HG03196 (cell line): ENCODE measurements around the gene KCNS3.
A peak's percentile ranks its signal among the peaks of the same experiment; 100 is the strongest.

Experiments used
- ATAC-seq: cut with Tn5 transposase; IDR thresholded peaks from one replicate; pipeline ENCODE4 v1.9.1; 2021; ENCODE audit not compliant: unreplicated experiment

KCNS3 gene, protein sequence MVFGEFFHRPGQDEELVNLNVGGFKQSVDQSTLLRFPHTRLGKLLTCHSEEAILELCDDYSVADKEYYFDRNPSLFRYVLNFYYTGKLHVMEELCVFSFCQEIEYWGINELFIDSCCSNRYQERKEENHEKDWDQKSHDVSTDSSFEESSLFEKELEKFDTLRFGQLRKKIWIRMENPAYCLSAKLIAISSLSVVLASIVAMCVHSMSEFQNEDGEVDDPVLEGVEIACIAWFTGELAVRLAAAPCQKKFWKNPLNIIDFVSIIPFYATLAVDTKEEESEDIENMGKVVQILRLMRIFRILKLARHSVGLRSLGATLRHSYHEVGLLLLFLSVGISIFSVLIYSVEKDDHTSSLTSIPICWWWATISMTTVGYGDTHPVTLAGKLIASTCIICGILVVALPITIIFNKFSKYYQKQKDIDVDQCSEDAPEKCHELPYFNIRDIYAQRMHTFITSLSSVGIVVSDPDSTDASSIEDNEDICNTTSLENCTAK

DNA sequence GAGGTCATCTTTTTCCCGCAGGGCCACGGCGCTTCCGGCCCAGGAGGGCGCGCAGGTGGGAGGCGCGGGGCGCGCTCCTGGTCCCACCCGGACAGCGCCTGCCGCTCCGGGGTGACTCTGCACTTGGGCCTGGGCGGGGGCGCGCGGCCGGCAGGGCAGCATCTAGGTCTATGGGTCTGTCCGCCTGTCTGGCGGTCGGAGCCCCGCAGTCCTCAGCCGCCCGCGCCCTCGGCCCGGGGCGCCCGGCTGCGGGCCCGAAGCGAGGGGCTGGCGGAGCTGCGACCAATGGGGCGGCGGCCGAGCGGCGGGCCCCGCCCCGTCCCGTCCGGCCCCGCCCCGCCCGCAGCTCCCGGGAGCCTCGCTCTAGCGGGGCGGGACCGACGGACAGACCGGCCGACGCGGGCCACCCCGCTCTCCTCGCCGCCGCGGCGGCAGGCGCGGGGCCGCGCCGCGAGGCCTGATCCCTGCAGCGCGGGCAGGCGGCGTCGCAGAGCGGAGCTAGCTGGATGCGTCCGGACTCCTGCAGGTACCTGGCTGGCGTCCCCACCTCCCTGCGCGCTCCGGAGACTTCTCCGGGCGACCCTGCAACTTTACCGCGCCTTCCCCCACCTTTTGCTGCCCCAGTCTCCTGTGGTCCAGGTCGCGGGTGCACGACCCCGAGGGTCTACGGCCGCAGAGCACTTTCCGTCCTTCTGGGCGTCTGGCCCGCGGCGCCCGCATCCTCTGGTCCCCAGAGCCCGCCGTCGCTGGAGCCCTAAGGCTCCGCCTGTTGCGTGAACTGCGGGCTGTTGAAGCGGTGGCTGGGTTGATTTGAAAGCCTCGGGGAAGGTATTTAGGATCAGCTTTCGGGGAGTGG, at the start of gene KCNS3:
TSS of gene KCNS3 (plus strand) at position 387 of the 856 bp plus-strand sequence. CDS start 52,342 bp downstream, outside the sequence.
- ATAC-seq, result peak; percentile 76

DNA sequence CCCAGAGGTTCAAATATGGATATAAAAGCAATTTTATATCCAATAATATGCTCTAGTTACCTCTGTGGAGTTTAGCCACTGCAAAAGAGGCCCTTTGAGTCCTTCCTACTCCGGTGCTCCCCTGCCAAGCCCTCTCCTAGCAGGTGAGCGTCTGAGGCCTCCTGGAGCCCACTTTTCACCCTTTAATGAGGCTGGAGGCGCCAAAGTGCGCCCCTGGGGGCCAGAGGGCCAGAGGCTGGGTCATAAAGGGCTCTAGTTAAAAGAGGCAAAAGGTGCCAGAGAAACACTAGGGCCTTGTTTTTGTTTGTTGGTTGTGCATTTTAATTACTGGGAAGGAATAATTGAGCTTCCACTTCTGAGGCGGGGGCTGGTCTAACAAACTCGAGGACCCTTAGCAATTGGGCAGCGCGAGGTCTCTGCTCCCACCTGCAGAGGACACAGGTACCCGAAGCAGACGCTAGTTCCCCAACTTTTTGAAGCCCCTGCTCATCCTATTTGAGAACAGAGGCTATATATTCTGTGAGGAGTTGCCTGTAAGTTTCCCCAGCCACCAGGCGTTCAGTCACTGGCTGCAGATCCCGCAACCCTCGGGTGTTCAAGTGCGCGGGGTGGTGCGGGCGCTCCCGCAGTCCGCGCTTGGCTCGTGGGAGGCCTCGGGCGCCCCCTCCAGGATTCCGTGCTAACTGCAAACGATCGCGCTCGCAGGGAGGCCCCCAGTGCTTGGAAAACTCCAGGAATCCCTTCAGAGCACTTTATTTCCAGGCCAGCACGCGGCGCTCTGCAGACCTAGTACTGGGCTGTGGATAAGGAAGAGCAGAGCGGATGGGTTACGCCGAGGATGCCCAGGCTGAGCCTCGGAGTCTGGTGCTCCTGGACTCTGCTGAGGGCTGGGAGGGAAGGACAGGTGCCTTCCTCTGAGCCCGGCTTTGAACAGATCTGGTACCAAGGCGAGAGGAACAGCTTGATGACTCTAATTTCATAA, 48.1 kb upstream of the KCNS3 start:
- ATAC-seq, result peak; percentile 79

DNA sequence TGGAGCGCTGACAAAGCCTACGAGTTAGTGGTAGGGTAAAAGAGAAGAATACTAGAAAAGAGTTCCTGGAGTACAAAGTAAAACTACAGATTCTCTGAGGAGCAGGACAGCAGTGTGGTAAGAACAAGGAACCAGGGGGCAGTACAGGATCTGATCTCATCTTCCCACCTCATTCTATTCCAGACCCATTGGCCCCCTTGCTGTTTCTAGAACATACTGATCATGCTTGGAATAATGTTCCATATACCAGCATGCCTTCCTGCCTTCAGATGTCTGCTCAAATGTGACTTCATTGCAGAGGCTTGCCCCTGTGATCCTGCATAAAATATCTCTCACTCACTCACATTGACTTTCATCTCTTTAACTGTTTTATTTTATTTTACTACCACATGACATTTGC, 43.0 kb upstream of the KCNS3 start:
- no peak for ATAC-seq

DNA sequence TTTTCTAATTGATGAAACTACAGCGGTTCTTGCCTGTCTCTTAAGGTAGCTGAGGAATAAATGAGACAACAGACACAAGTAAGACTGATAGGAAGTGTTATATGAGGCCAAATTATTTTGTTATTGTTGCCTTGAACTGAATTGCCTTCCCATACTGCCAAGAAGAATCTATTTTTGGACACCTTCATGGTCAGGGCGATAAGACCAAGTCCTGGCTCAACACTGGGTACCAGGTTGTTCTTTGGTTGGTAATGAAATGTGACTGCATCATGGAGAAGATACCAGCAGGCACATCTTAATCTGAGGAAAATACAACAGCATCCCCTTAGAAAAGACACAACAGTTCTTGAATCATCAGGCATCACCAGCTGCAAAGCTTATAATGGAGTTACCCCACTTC, 38.5 kb upstream of the KCNS3 start:
- no peak for ATAC-seq

DNA sequence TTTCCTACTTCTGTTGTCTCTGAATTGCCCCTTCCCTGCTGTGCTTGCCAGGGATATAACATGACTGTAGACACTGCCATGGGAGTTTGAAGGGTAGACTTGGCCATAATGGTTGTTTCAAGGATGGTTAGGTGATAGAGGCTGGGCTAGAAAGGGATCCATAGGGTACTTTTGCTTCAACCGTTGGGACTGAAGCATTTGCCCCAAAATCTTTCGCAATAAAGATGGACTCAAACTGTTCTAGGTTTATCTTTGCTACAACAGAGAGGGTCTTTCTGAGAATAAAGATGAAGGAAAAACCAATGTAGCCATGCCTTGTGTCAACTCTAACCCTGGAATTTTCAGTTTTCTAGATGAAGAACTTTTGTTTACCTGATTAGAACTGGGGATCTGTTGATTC, 35.0 kb upstream of the KCNS3 start:
- no peak for ATAC-seq

DNA sequence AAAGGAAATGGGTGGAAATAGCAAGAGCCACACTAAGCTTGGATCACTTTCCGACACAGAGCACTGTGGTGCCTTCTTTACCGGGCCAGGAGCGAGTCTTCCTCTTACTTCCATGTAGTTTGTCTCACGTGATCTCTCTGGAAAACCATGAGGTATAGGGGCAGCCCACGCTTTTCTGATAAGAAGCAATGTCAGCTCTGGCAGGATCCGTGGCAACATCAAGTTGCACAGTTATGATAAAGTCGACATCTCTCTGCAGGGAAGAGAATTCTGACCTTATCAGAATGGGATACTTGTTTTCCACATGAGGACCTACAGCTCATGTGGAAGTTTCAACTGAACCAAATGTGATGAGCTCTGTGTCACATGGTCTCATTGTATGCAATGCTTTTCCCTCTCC, 32.7 kb upstream of the KCNS3 start:
- ATAC-seq, result no peak

DNA sequence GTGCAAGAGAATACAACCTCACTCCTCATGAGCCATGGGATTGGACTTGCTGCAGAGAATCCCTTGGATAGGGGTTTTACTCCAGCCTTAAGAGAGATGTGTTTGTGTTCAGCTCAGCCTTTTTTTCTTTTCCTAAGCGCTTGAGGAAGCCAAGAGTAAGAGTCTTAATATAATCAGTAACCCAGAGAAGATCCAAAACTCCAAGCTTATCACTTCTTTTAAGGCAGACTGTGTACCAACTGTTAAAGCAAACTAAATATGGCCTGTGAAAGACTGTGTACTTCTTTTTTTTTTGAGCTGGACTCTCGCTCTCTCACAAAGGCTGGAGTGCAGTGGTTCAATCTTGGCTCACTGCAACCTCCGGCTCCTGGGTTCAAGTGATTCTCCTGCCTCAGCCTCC, 31.8 kb upstream of the KCNS3 start:
- no peak for ATAC-seq

DNA sequence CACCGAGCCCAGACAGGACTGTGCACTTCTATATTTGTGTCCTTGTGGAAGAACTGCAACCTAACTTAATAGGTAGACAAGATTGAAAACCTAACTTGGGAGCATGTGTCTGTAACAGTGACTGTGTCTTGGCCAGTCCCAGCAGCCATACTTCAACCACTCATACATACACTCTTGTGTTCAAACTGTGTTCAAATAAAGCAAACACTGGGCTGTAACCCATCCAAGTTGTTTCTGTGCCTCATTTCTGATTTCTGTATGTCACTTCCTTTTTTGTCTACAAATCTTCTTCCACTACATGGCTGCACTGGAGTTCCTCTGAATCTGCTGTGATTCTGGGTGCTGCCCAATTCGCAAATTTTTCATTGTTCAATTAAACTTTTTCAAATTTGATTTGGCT, 31.2 kb upstream of the KCNS3 start:
- ATAC-seq, result no peak

DNA sequence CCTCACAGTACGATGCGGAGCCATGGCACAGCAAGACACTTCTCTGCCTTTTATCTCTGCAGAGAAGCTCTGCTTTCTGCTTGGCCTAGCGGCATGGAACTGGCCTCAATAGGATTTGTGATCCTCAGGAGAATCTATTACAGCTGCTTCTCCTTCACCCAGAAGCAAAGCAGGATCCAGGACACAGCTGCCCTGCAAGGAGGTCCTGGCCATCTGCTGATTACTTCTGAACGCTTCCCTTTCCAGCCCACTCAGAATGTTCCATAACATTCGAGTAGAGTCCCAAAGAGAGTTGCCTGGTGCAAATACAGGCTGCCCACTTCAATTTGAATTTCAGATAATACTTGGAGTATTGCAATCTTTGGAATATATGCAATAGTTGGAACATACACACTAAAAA, 29.2 kb upstream of the KCNS3 start:
- no peak for ATAC-seq

DNA sequence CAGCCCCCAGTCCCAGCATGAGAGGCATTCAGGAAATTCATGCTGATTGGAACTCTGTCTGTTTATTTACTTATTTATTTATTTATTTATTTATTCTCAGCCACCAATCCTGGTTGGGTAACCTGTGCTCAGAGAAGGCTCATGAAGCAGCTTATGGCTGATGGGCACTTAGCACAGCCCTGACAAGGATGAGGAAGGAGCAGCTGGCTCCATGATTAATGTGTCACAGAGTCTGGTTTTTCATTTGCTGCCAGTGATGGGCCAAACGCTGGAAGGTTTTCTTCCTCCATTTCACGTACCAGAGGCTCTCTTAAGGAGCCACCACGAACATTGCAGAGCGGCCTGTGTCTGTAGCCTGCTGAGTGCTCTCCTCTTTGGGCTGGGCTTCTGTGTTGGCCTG, 28.3 kb upstream of the KCNS3 start:
- ATAC-seq, result no peak

DNA sequence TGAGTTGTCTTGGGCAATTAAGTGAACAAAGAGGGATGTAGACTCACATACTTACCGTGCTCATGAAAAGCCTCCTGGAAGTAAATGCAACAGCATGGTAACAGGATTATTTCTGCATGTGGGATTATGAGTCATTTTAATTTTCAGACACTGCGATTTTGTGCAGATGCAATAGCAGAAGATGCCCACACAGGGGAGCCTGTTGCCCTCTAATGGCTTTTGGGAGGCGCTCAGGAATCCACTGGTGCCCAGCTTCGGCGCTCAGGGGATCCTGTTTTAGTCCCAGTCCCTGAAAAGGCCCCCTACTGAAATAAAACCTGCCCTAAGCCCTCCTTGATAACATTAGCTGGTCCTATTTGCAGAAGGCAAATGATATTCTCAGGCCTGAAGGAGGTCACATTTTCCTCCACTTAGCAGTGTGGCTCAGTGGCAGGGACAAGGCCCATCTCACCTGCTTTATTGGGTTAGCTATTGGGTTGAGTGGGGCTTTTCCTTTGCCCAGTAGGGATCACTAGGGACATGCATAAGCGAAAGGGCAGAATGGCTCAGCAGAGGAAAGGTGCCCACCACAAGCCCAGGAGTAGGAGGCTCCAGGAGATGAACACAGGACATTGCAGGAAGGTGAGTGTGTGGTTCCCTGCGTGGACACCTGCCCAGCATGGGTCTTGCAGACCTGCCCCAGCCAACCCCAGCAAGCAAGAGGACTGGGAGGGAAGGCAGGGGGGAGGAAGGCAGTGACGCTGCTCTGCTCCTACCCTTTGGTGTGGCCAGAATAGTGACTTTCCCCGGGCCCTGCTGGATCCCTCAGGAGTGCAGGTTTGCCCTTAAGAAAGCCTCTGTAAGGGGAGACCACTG, 26.5 kb upstream of the KCNS3 start:
- ATAC-seq, result peak; percentile 82

DNA sequence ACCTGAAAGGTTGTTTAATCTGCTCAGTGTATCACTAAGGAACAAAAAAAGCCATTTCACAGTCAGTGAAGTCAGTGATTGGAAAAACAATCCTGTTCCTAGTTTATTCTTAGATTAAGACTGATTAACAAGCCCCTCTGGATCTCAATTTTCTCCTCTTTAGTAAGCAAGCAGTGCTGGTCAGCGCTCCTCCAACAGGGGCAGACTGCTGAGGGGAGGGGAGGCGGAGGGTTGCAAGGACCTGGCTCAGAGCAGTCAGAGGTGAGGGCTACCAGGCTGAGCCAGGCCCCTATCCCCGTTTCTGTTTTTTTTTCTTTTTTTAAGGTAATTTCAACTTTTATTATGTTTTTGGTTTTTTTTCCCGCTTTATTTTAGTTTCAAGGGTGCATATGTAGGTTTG, 24.7 kb upstream of the KCNS3 start:
- no peak for ATAC-seq

DNA sequence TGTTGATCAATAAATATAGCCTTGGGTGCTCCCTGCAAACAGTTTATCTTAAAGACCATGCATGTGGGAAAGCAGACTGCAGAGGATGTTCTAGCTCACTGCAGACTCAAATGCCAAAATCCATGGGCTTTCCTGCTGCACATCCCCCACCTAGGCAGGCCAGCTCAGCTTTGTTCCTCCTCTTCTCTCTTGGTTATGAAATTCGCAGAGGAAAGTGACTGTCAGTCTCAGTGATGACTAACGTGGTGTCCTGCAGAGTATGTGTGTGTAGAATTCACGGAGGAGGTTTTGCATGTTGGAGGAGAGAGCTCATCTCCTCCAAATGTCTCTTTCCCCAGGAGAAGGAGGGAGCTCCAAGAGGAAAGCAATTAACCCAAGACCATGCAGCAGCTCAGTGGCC, 21.4 kb upstream of the KCNS3 start:
- ATAC-seq, result no peak

DNA sequence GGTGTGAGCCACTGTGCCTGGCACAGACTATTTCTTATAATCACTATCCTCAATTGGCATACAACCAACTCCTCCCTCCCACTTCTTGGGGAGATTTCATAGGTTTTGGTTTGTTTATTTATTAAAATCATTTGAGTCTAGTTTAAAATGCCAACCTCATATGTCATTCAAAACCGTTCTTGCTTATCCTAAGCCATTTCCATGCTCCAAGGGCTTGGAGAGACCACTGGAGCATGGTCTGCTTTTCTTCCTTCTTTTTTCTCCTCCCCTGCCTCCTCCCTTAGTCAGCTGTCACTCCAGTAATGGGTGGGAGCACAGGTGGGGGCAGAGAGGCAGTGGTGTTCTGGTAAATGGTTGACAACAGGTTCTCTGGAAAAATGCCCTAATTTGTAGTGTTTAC, 20.4 kb upstream of the KCNS3 start:
- no peak for ATAC-seq

DNA sequence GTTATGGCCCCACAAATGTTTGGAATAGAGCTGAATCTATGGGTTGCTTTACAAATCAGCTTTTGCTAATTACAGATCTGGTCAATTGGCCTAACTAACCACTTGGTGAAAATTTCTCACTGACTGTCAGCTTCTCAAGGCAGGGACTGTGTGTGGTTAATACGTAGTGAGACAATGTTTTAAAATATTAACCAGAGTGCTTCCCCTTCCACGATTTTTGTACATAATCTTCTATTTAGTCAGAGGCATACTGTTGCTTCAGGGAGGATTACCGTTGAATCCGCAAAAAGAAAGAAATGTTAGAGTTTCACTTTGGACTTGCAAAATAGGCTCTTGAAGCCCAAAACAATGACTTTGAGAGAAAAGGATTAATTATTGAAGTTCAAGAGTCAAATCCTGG, 14.9 kb upstream of the KCNS3 start:
- ATAC-seq, result no peak

DNA sequence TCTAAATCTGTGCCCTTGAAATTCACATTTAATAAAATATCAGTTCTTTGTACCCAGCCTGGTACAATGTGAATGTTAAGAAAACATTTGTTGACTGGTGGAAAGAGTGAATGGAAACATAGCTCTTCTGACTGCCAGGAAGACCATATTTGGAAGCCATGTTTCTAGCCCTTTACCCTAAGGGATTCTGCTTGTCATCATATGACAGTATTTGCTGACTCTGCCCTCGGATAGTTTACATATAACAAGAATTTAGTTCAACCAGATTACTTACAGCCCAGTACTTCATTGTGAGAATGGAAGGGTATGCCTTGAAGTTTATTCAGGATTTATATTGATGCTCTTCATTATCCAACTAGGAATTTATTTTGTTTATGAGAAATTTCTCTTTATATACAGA, 13.8 kb upstream of the KCNS3 start:
- no peak for ATAC-seq

DNA sequence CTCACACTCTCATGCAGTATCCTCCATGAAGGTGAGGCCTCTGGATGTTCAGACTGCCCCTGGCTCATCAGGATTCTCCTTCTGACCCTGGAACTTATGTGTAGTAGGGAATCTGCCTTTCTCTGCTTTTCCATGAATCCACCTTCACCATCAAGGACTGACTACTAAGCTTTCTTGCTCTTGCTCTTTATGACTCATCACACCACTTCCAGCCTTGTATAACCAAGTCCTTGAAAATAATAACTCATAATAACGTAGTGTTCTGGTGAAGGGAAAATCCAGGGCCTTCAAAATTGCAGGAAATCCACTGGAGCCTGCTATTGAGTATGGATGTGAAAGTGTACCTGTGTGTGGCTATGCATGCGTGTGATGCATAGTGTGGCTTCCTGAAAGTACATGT, 11.3 kb upstream of the KCNS3 start:
- no peak for ATAC-seq

DNA sequence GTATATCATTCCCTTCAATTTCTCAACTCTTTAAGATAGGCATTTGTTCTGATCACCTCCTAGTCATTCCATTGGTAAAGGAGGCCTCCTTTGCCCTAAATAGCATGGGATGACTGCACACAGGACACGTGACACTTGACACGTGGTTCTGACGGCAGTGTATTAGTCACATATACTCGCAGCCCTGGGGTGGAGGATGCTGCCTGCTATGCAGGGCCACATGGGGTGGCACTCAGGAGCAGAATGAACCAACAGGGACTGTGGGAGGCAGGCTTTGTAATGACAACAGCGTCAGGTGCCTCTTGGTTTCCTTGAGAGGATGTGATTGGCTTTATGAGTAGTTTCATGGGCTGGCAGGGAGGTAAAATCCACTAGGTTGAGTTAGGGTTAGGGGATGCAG, 9.3 kb upstream of the KCNS3 start:
- ATAC-seq, result no peak

DNA sequence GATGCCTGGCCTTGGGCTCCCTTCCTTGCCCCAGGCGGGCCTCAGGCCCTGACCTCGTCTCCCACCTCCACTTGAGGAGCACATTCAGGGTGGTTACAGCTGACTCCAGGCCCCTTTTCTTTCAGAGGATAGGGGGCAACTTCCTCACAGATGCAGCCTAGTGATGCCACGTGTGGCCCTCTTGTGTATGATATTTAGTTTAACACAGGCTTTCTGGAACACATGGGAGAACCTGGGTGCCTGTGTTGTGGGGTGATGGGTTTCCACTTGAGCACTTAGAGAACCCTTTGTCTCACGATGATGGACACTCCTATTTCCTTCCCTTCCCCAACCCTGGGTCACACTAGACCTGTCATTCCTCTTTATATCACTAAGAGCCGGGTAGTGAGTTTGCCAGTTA, 6.8 kb upstream of the KCNS3 start:
- ATAC-seq, result no peak

DNA sequence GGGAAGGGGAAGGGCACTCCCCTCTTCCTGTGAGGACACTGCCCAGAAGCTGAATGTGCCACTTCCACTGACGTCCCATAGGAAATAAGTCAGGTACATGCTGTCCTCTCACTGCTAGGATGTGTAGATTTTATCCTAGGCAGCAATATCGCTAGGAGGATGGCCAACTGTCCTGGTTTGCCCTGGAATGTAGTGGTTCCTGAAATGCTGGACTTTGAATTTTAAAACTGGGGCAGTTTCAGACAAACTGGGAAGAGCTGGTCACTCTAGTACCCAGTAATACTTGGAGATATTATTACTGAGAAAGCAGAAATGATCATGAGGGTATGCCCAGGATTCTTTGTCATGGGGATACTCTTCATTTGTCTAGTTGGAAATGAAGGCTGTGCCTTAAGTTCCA, 5.4 kb upstream of the KCNS3 start:
- no peak for ATAC-seq
